WTC11 (cell line): Measurements from ENCODE around the gene UBR4. TPM values are rescaled to one million over a fixed set of nuclear protein-coding genes. Genes with fewer than 3 reads are reported as not detected.

Source experiments
- ATAC-seq: fragments of 200-7000 bp; cut with Tn5 transposase; 2 replicates; pipeline ENCODE4 v1.10.0; 2021; ENCODE audit warnings: mild to moderate bottlenecking, moderate library complexity
- CTCF ChIA-PET: fragments of 300-600 bp; sonication (Branson Sonifier 250); formaldehyde crosslinking; loops from one replicate; lab custom pipeline; 2021; ENCODE audit warnings: antibody characterized with exemption; lab: Charles Lee
- POLR2A ChIA-PET: fragments of 350-600 bp; sonication (Branson Sonifier 250); formaldehyde crosslinking; loops from one replicate; lab custom pipeline; 2021; ENCODE audit warnings: antibody characterized with exemption; lab: Charles Lee
- DNase-seq: peaks from one replicate; pipeline ENCODE4 v3.0.0; 2021; ENCODE audit warnings: low spot score
- H3K27ac Mint-ChIP-seq: 2 replicates; pipeline ENCODE4 v1.8.0; 2021; ENCODE audit warnings: mixed read lengths
- H3K27me3 Mint-ChIP-seq: 2 replicates; pipeline ENCODE4 v1.8.0; 2021; ENCODE audit warnings: low read depth, mild to moderate bottlenecking, moderate library complexity, mixed read lengths
- H3K36me3 Mint-ChIP-seq: 2 replicates; pipeline ENCODE4 v1.8.0; 2021; ENCODE audit warnings: mixed read lengths
- H3K4me1 Mint-ChIP-seq: 2 replicates; pipeline ENCODE4 v1.8.0; 2022; ENCODE audit warnings: mixed read lengths
- H3K4me3 Mint-ChIP-seq: 2 replicates; pipeline ENCODE4 v1.8.0; 2021; ENCODE audit warnings: mild to moderate bottlenecking, moderate library complexity, mixed read lengths
- H3K9me3 Mint-ChIP-seq: 2 replicates; pipeline ENCODE4 v1.8.0; 2021; ENCODE audit warnings: mixed read lengths
- ELF4 ChIP-seq: sonication (generic); formaldehyde crosslinking; IDR thresholded peaks from 2 replicates; pipeline ENCODE4 v1.8.1; 2022; ENCODE audit warnings: low read depth, mild to moderate bottlenecking, moderate library complexity, missing genetic modification reagents
- GABPB1 ChIP-seq: sonication (generic); formaldehyde crosslinking; IDR thresholded peaks from 2 replicates; pipeline ENCODE4 v1.8.1; 2023; ENCODE audit warnings: mild to moderate bottlenecking, missing genetic modification reagents
- HMGA2 ChIP-seq: fragments of 250-450 bp; sonication (Bioruptor Pico); IDR thresholded peaks from 2 replicates; pipeline ENCODE4 v1.4.0; 2021; ENCODE audit warnings: mild to moderate bottlenecking, moderate library complexity
- JUN ChIP-seq: sonication (generic); formaldehyde crosslinking; IDR thresholded peaks from 2 replicates; pipeline ENCODE4 v1.8.0; 2023; ENCODE audit warnings: mild to moderate bottlenecking, missing genetic modification reagents
- NFATC4 ChIP-seq: fragments of 250-450 bp; sonication (Bioruptor Pico); IDR thresholded peaks from 2 replicates; pipeline ENCODE4 v1.9.0; 2021; ENCODE audit warnings: mild to moderate bottlenecking
- NFYB ChIP-seq: sonication (generic); formaldehyde crosslinking; conservative IDR thresholded peaks from 2 replicates; pipeline ENCODE4 v1.8.0; 2022; ENCODE audit warnings: low read depth, missing genetic modification reagents
- OVOL2 ChIP-seq: fragments of 250-450 bp; sonication (Bioruptor Pico); IDR thresholded peaks from 2 replicates; pipeline ENCODE4 v1.9.0; 2021; ENCODE audit warnings: mild to moderate bottlenecking, borderline replicate concordance
- SMAD3 ChIP-seq: sonication (generic); formaldehyde crosslinking; IDR thresholded peaks from 2 replicates; pipeline ENCODE4 v1.8.0; 2022; ENCODE audit warnings: missing genetic modification reagents, mild to moderate bottlenecking, borderline replicate concordance
- SP1 ChIP-seq: sonication (generic); formaldehyde crosslinking; conservative IDR thresholded peaks from 2 replicates; pipeline ENCODE4 v1.8.1; 2022; ENCODE audit warnings: missing genetic modification reagents
- TCF7 ChIP-seq: sonication (generic); formaldehyde crosslinking; IDR thresholded peaks from 2 replicates; pipeline ENCODE4 v1.8.0; 2022; ENCODE audit warnings: mild to moderate bottlenecking, low read depth, missing genetic modification reagents, moderate library complexity
- TP53 ChIP-seq: sonication (generic); formaldehyde crosslinking; IDR thresholded peaks from 2 replicates; pipeline ENCODE4 v1.8.1; 2023; ENCODE audit warnings: mild to moderate bottlenecking, missing genetic modification reagents
- ZNF138 ChIP-seq: sonication (generic); formaldehyde crosslinking; conservative IDR thresholded peaks from 2 replicates; pipeline ENCODE4 v1.8.1; 2022; ENCODE audit warnings: mild to moderate bottlenecking, moderate library complexity, missing genetic modification reagents
- total RNA-seq: library from RNA; stranded (reverse); gene quantifications from 3 replicates; pipeline ENCODE4 v1.2.3, GENCODE V29; 2021
- TF ChIP-seq, protein P1 (sequence below): sonication (generic); formaldehyde crosslinking; IDR thresholded peaks from 2 replicates; pipeline ENCODE4 v1.8.0; 2022; ENCODE audit warnings: mild to moderate bottlenecking, missing genetic modification reagents
- TF ChIP-seq, protein P2 (sequence below): sonication (generic); formaldehyde crosslinking; IDR thresholded peaks from 2 replicates; pipeline ENCODE4 v1.8.1; 2023; ENCODE audit warnings: mild to moderate bottlenecking, missing genetic modification reagents
- TF ChIP-seq, protein P3 (sequence below): sonication (generic); formaldehyde crosslinking; IDR thresholded peaks from 2 replicates; pipeline ENCODE4 v1.8.1; 2023; ENCODE audit warnings: mild to moderate bottlenecking, missing genetic modification reagents, borderline replicate concordance
- TF ChIP-seq, protein P4 (sequence below): fragments of 250-450 bp; sonication (Bioruptor Pico); IDR thresholded peaks from 2 replicates; pipeline ENCODE4 v1.9.0; 2021; ENCODE audit warnings: mild to moderate bottlenecking
- TF ChIP-seq, protein P5 (sequence below): sonication (generic); formaldehyde crosslinking; IDR thresholded peaks from 2 replicates; pipeline ENCODE4 v1.8.1; 2023; ENCODE audit warnings: mild to moderate bottlenecking, moderate library complexity, missing genetic modification reagents
- TF ChIP-seq, protein P6 (sequence below): sonication (generic); formaldehyde crosslinking; IDR thresholded peaks from 2 replicates; pipeline ENCODE4 v1.8.1; 2023; ENCODE audit warnings: mild to moderate bottlenecking, missing genetic modification reagents, moderate library complexity
- TF ChIP-seq, protein P7 (sequence below): fragments of 250-450 bp; sonication (Bioruptor Pico); IDR thresholded peaks from 2 replicates; pipeline ENCODE4 v1.9.0; 2021; ENCODE audit warnings: moderate library complexity, mild to moderate bottlenecking, inconsistent platforms, borderline replicate concordance
- TF ChIP-seq, protein P8 (sequence below): sonication (generic); formaldehyde crosslinking; IDR thresholded peaks from 2 replicates; pipeline ENCODE4 v1.8.0; 2023; ENCODE audit warnings: mild to moderate bottlenecking, missing genetic modification reagents
- TF ChIP-seq, protein P9 (sequence below): sonication (generic); formaldehyde crosslinking; IDR thresholded peaks from 2 replicates; pipeline ENCODE4 v1.8.1; 2022; ENCODE audit warnings: low read depth, missing genetic modification reagents, borderline replicate concordance

Gene UBR4
- total RNA-seq, 1 experiment from 2014 or later, result 179 TPM

DNA sequence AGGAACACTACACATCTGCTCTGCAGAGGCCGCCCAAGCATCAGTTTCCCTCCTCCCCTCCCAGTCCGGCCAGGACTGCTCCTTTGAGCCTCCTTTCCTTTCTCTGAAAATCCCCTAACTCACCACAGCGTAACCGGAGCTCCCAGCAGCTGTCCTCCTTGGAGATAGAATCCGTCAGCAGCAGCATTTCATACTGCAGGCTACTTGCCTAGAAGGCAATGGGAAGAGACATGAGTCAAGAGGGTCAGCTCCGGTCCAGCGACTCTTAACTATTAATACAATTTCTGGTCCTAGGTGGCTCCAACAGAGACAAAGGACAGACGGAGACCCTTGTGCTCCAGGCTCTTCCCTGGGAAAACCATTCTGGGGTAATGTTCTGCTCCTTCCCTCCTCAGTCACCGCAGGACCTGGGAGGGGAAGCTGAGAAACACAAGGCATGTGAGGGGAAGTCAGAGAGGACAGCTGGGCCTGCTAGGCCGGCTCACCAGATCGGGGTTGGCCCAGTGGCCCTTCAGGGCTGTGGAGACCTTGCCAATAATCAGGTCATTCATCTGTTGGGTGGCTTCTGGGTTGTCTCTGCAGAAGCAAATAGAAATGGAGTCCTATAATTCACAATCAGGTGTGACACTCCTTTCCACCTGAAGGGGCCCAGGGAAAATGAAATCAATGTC is 99.7 kb downstream of the UBR4 start:
- no peak for DNase-seq
- Mint-ChIP-seq H3K36me3 (peaks cover 93% of the 10 kb centered on the region), H3K4me3 (no peak overlapping the region), H3K27ac (no peak overlapping the region), H3K4me1 (no peaks in the 10 kb centered on the region), H3K27me3 (no peaks in the 10 kb centered on the region), H3K9me3 (no peaks in the 10 kb centered on the region)
- ATAC-seq, result no peak
- TF ChIP-seq SMAD3, result no peak
- no peak for TF ChIP-seq NFYB (CRISPR knock-in tag)
- no peak for TF ChIP-seq NFATC4 (CRISPR knock-in tag)
- no peak for TF ChIP-seq ELF4 (CRISPR knock-in tag)
- TF ChIP-seq SP1 (CRISPR knock-in tag), result no peak
- no peak for TF ChIP-seq HMGA2 (CRISPR knock-in tag)
- TF ChIP-seq, protein P1, sequence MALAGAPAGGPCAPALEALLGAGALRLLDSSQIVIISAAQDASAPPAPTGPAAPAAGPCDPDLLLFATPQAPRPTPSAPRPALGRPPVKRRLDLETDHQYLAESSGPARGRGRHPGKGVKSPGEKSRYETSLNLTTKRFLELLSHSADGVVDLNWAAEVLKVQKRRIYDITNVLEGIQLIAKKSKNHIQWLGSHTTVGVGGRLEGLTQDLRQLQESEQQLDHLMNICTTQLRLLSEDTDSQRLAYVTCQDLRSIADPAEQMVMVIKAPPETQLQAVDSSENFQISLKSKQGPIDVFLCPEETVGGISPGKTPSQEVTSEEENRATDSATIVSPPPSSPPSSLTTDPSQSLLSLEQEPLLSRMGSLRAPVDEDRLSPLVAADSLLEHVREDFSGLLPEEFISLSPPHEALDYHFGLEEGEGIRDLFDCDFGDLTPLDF, result no peak
- TF ChIP-seq TCF7, result no peak
- POLR2A ChIA-PET, result no interaction called here
- CTCF ChIA-PET, result no interaction called here

DNA sequence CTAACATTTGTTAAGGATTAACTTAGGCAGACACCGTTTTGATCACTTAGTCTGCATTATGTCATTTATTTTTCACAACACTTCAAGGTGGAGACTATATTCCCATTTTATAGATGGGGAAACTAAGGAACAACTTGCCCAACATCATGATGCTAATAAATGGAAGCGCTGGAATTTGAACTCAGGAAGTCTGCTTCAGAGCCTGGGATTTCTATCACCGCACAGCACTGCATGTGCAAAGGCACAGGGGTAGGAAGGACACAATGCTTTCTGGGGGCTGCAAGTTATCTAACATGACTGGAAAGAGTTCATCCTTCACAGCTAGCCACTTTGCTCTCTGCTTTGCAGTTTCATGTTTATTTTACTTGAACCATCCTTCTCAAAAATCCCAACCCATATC is 100.5 kb downstream of the UBR4 start:
- Mint-ChIP-seq H3K4me1 (no peaks in the 10 kb centered on the region), H3K4me3 (no peak overlapping the region), H3K27me3 (no peaks in the 10 kb centered on the region), H3K27ac (no peak overlapping the region), H3K9me3 (no peaks in the 10 kb centered on the region), H3K36me3 (peaks cover 93% of the 10 kb centered on the region)
- DNase-seq (no peak), ATAC-seq (no peak)
- ChIA-PET POLR2A (no interaction called here), CTCF (interaction anchor here (1.0 kb wide), 1 partner anchor 196 kb away, joined by 3 read pairs; no protein-coding TSS in a partner anchor)
- TF ChIP-seq, protein P2, sequence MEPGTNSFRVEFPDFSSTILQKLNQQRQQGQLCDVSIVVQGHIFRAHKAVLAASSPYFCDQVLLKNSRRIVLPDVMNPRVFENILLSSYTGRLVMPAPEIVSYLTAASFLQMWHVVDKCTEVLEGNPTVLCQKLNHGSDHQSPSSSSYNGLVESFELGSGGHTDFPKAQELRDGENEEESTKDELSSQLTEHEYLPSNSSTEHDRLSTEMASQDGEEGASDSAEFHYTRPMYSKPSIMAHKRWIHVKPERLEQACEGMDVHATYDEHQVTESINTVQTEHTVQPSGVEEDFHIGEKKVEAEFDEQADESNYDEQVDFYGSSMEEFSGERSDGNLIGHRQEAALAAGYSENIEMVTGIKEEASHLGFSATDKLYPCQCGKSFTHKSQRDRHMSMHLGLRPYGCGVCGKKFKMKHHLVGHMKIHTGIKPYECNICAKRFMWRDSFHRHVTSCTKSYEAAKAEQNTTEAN (CRISPR knock-in tag), result no peak
- TF ChIP-seq, protein P3, sequence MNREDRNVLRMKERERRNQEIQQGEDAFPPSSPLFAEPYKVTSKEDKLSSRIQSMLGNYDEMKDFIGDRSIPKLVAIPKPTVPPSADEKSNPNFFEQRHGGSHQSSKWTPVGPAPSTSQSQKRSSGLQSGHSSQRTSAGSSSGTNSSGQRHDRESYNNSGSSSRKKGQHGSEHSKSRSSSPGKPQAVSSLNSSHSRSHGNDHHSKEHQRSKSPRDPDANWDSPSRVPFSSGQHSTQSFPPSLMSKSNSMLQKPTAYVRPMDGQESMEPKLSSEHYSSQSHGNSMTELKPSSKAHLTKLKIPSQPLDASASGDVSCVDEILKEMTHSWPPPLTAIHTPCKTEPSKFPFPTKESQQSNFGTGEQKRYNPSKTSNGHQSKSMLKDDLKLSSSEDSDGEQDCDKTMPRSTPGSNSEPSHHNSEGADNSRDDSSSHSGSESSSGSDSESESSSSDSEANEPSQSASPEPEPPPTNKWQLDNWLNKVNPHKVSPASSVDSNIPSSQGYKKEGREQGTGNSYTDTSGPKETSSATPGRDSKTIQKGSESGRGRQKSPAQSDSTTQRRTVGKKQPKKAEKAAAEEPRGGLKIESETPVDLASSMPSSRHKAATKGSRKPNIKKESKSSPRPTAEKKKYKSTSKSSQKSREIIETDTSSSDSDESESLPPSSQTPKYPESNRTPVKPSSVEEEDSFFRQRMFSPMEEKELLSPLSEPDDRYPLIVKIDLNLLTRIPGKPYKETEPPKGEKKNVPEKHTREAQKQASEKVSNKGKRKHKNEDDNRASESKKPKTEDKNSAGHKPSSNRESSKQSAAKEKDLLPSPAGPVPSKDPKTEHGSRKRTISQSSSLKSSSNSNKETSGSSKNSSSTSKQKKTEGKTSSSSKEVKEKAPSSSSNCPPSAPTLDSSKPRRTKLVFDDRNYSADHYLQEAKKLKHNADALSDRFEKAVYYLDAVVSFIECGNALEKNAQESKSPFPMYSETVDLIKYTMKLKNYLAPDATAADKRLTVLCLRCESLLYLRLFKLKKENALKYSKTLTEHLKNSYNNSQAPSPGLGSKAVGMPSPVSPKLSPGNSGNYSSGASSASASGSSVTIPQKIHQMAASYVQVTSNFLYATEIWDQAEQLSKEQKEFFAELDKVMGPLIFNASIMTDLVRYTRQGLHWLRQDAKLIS (CRISPR knock-in tag), result no peak
- no peak for TF ChIP-seq JUN (CRISPR knock-in tag)
- TF ChIP-seq, protein P4, sequence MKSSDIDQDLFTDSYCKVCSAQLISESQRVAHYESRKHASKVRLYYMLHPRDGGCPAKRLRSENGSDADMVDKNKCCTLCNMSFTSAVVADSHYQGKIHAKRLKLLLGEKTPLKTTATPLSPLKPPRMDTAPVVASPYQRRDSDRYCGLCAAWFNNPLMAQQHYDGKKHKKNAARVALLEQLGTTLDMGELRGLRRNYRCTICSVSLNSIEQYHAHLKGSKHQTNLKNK (CRISPR knock-in tag), result no peak
- TF ChIP-seq, protein P5, sequence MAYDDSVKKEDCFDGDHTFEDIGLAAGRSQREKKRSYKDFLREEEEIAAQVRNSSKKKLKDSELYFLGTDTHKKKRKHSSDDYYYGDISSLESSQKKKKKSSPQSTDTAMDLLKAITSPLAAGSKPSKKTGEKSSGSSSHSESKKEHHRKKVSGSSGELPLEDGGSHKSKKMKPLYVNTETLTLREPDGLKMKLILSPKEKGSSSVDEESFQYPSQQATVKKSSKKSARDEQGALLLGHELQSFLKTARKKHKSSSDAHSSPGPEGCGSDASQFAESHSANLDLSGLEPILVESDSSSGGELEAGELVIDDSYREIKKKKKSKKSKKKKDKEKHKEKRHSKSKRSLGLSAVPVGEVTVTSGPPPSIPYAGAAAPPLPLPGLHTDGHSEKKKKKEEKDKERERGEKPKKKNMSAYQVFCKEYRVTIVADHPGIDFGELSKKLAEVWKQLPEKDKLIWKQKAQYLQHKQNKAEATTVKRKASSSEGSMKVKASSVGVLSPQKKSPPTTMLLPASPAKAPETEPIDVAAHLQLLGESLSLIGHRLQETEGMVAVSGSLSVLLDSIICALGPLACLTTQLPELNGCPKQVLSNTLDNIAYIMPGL, result no peak
- TF ChIP-seq, protein P6, sequence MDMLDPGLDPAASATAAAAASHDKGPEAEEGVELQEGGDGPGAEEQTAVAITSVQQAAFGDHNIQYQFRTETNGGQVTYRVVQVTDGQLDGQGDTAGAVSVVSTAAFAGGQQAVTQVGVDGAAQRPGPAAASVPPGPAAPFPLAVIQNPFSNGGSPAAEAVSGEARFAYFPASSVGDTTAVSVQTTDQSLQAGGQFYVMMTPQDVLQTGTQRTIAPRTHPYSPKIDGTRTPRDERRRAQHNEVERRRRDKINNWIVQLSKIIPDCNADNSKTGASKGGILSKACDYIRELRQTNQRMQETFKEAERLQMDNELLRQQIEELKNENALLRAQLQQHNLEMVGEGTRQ (CRISPR knock-in tag), result no peak
- TF ChIP-seq, protein P7, sequence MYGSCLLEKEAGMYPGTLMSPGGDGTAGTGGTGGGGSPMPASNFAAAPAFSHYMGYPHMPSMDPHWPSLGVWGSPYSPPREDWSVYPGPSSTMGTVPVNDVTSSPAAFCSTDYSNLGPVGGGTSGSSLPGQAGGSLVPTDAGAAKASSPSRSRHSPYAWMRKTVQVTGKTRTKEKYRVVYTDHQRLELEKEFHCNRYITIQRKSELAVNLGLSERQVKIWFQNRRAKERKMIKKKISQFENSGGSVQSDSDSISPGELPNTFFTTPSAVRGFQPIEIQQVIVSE (CRISPR knock-in tag), result no peak
- TF ChIP-seq, protein P8, sequence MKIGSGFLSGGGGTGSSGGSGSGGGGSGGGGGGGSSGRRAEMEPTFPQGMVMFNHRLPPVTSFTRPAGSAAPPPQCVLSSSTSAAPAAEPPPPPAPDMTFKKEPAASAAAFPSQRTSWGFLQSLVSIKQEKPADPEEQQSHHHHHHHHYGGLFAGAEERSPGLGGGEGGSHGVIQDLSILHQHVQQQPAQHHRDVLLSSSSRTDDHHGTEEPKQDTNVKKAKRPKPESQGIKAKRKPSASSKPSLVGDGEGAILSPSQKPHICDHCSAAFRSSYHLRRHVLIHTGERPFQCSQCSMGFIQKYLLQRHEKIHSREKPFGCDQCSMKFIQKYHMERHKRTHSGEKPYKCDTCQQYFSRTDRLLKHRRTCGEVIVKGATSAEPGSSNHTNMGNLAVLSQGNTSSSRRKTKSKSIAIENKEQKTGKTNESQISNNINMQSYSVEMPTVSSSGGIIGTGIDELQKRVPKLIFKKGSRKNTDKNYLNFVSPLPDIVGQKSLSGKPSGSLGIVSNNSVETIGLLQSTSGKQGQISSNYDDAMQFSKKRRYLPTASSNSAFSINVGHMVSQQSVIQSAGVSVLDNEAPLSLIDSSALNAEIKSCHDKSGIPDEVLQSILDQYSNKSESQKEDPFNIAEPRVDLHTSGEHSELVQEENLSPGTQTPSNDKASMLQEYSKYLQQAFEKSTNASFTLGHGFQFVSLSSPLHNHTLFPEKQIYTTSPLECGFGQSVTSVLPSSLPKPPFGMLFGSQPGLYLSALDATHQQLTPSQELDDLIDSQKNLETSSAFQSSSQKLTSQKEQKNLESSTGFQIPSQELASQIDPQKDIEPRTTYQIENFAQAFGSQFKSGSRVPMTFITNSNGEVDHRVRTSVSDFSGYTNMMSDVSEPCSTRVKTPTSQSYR (CRISPR knock-in tag), result no peak
- TF ChIP-seq GABPB1 (CRISPR knock-in tag), result no peak
- TF ChIP-seq TP53, result no peak
- TF ChIP-seq ZNF138 (CRISPR knock-in tag), result no peak
- TF ChIP-seq, protein P9, sequence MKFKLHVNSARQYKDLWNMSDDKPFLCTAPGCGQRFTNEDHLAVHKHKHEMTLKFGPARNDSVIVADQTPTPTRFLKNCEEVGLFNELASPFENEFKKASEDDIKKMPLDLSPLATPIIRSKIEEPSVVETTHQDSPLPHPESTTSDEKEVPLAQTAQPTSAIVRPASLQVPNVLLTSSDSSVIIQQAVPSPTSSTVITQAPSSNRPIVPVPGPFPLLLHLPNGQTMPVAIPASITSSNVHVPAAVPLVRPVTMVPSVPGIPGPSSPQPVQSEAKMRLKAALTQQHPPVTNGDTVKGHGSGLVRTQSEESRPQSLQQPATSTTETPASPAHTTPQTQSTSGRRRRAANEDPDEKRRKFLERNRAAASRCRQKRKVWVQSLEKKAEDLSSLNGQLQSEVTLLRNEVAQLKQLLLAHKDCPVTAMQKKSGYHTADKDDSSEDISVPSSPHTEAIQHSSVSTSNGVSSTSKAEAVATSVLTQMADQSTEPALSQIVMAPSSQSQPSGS (CRISPR knock-in tag), result no peak
- TF ChIP-seq OVOL2 (CRISPR knock-in tag), result no peak
